Mucosa of stomach (tissue), 1 donor: Measurements from ENCODE around the gene SIGLEC12.
"Not testable (repeated sequence)": the region's sequence is repeated elsewhere in the genome, so short reads cannot be mapped to it uniquely, and the experiment has no call there.

Source experiments
- H3K27me3 ChIP-seq: one replicate; pipeline ENCODE4 v1.7.0; 2013; ENCODE audit warnings: mild to moderate bottlenecking, low read length; ENCODE audit not compliant: control insufficient read depth, insufficient read depth
- H3K36me3 ChIP-seq: one replicate; pipeline ENCODE4 v1.7.0; 2013; ENCODE audit warnings: low read length; ENCODE audit not compliant: control insufficient read depth, insufficient read depth
- H3K4me1 ChIP-seq: one replicate; pipeline ENCODE4 v1.7.0; 2013; ENCODE audit warnings: mild to moderate bottlenecking, low read length; ENCODE audit not compliant: control insufficient read depth, insufficient read depth
- H3K4me3 ChIP-seq: one replicate; pipeline ENCODE4 v1.7.0; 2013; ENCODE audit warnings: low read length
- H3K9ac ChIP-seq: one replicate; pipeline ENCODE4 v1.7.0; 2013; ENCODE audit warnings: mild to moderate bottlenecking, low read length, moderate library complexity
- H3K9me3 ChIP-seq: one replicate; pipeline ENCODE4 v1.7.0; 2013; ENCODE audit warnings: mild to moderate bottlenecking, low read length, moderate library complexity; ENCODE audit not compliant: control insufficient read depth
- donor health status: Pancreatic carcinoma.

Gene SIGLEC12

DNA sequence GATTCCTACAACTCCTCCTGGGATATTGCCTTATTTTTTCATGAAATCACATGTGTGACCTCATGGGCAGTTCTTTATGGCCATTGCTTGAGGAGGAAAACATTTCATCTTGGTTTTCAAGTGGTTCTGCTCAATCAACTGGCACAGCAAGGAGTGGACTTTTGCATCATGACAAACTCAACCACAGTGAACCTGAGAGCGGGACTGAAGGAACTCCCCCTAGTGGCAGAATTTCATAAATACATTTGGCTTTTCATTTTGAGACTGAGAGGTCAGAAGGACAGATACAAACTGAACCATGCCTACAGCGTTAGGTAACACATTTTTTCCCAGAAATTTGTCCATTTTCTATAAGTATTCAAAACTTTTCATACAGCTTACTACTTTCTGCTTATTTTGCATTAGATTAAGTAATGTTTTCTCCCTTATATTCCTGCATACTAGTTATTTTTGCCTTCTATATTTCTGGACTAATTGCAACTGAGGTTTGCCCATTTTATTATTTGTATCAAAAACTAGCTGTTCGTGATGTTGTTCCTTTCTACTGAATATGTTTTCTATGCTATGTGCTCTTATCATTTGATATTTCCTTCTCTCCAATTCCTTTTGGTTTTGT is 13.4 kb upstream of the SIGLEC12 start:
- no peak overlapping the region for H3K4me3 ChIP-seq
- no peaks in the 10 kb centered on the region for H3K27me3 ChIP-seq
- no peaks in the 10 kb centered on the region for H3K36me3 ChIP-seq
- H3K9ac ChIP-seq: no peak overlapping the region
- no peaks in the 10 kb centered on the region for H3K4me1 ChIP-seq
- no peaks in the 10 kb centered on the region for H3K9me3 ChIP-seq

DNA sequence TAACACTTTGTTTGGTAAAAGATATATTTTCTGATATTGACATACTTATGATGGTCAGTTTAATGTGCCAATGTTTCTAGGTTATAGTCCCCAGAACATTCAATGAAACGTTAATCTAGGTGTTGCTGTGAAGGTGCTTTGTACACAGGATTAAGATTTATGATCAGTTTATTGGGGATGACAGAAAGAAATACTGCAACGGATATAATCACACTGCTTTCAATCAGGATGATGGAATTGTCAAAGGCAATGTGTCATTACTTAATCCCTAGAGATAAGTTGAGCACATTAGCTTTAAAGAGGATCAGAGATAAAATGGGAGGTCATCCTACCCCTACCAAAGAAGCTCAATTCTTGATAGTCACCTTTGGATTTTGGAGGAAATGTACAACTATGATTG is 12.4 kb upstream of the SIGLEC12 start:
- H3K9me3 ChIP-seq: no peaks in the 10 kb centered on the region

DNA sequence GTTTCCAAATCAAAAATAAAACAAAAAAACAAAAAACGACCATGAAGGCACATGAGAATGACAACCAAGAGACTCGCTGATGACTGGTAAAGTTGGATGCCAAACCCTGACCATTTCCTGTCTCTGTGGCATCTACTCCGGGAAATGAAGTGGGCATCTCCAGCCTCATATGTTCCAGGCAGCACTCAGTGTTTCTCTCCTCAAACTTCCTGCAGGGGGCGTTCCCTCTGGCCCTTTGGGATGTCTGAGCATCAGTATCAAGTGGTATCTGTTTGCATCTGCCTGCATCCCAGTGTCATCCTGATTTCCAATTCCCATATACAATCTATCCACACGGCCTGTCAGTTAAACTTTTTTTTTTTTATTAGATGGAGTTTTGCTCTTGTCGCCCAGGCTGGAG is 9.8 kb upstream of the SIGLEC12 start:
- Histone ChIP-seq H3K4me3 (no peak overlapping the region), H3K9me3 (no peaks in the 10 kb centered on the region), H3K9ac (no peak overlapping the region), H3K36me3 (no peaks in the 10 kb centered on the region), H3K27me3 (no peaks in the 10 kb centered on the region), H3K4me1 (peaks cover 16% of the 10 kb centered on the region)

More for the DNA sequence above, 12.4 kb upstream of the SIGLEC12 start:
- no peak overlapping the region for H3K9ac ChIP-seq
- H3K27me3 ChIP-seq: no peaks in the 10 kb centered on the region
- H3K4me3 ChIP-seq: no peak overlapping the region
- H3K4me1 ChIP-seq: no peaks in the 10 kb centered on the region
- H3K36me3 ChIP-seq: no peaks in the 10 kb centered on the region

DNA sequence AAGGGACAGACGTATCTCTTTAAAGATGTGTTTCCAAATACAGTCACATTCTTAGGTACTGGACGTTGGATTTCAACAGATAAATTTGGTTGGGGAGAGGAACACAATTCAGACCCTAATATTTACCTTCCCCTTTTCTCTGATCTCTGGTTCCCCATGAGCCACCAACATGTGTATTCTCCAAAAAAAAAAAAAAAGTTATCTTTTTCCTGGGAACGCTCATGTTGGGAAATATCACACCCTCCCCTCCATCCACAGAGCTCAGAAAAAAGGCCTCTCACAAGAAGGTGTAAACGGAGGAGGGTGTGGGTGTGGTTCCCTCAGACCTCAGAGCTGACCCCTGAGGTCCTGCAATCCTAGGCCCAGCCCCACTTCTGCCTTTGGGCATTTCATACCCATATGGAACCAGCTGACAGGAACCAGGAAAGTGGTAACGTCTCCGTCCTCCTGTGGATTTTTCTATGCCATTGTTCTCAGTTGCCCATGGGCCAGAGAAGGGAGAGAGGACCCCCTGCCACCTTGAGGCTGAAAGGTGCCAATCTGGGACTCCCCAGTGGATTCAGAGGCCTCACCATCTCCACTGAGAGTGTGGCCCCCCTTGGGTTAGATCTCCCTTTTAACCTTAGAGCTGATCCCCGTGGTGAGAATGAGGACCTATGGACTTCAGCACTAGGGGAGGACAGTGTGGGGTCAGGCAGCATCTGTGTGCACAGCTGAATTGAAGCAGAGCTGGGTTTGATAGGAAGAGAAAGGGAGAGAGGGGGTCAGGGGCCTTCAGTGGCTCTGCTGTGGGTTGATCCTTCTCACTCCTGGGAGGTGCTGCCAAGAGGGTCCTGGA is 8.4 kb upstream of the SIGLEC12 start:
- Histone ChIP-seq H3K36me3 (no peaks in the 10 kb centered on the region), H3K4me3 (no peak overlapping the region), H3K9me3 (no peaks in the 10 kb centered on the region), H3K27me3 (no peaks in the 10 kb centered on the region), H3K4me1 (peaks cover 16% of the 10 kb centered on the region), H3K9ac (no peak overlapping the region)

DNA sequence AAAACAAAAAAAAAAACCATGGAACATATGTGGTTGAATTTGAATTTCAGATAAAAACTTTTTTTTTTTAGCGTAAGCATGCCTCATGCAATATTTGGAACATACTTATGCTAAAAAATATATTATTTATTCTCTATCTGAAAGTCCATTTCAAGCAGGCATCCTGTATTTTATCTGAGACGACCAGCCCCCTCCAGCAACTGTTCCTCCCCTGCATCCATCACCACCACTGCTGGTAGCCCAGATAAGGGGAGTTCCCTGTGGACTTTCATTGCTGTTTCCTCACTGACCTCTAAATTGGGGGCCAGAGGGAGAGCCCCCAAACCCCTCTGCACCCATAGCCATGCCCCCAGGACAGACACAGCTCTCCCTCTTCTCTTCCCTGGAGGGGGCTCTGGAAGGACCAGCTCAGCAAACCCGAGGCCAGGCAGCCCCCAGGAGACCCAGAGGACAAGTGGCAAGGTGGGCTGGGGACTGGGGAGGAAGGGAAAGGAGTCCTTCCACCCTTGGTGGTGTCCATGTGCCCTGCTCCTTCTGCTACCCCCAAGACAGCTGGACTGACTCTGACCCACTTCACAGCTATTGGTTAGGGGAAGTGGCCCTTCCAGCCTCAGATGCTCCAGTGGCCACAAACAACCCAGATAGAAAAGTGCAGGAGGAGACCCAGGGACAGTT is 6.6 kb upstream of the SIGLEC12 start:
- Histone ChIP-seq H3K36me3 (no peaks in the 10 kb centered on the region), H3K27me3 (no peaks in the 10 kb centered on the region), H3K9me3 (no peaks in the 10 kb centered on the region), H3K4me1 (peaks cover 16% of the 10 kb centered on the region), H3K9ac (no peak overlapping the region), H3K4me3 (no peak overlapping the region)

DNA sequence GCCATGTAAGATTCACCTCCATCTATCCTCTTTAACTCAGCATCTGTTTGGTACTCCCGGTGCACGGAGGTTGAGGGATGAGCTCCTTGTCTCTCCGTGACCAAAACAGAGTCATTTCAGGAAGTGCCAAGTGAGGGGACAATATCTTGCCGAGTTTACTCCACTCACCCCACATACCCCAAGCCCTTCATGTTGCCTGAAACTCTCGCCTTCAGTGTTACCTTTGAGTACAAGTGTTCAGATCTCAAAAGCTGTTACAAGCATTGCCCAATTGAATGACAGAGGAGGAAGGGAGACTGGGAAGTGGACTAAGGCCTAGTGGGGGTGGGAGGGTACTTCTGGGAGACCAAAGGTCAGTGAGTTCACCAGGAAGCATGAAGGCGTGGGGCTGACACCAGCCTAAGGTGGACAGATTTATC is 6.0 kb upstream of the SIGLEC12 start:
- H3K4me3 ChIP-seq: no peak overlapping the region
- no peaks in the 10 kb centered on the region for H3K9me3 ChIP-seq
- H3K27me3 ChIP-seq: no peaks in the 10 kb centered on the region
- no peak overlapping the region for H3K9ac ChIP-seq
- H3K4me1 ChIP-seq: peaks cover 16% of the 10 kb centered on the region
- no peaks in the 10 kb centered on the region for H3K36me3 ChIP-seq

DNA sequence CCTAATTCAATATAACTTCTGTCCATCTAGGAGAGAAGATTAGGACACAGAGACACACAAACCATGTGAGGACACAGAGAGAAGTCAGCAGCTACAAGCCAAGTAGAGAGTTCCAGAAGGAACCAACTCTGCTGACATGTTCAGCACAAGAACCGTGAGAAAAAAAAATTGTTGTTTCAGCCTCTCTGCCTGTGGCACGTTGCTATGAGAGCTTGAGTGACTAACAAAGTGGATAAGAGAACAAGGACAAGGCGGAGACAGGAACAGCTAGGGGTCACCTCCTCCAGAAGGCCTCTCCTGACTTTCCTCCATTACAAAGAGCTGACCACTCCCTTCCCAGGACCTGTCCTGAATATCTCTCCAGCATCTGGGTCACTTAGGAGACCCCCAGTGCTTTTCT is 5.6 kb upstream of the SIGLEC12 start:
- Histone ChIP-seq H3K27me3 (no peaks in the 10 kb centered on the region), H3K9ac (no peak overlapping the region), H3K4me3 (no peak overlapping the region), H3K4me1 (peaks cover 16% of the 10 kb centered on the region), H3K36me3 (no peaks in the 10 kb centered on the region), H3K9me3 (no peaks in the 10 kb centered on the region)

DNA sequence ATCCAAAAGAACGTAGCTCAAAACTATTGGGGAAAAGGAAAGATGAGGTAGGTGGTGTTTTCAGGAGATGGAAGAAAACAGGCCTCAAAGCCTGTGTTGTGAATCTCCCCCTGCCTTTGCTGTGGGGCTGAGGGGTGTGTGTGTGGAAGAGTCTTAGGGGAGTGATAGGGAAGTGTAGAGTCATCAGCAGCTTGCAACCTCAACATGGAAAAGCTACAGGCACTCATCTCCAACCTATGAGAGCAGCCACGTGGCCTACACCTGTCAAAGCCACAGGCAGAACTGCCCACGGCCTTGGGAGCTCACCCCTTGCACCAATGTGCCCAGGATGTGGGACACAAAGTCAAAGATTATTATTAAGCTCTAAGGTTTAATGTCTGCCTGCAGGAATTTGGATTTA is 4.3 kb upstream of the SIGLEC12 start:
- no peaks in the 10 kb centered on the region for H3K36me3 ChIP-seq
- peaks cover 16% of the 10 kb centered on the region for H3K4me1 ChIP-seq
- H3K9ac ChIP-seq: no peak overlapping the region
- H3K27me3 ChIP-seq: no peaks in the 10 kb centered on the region
- H3K9me3 ChIP-seq: no peaks in the 10 kb centered on the region
- H3K4me3 ChIP-seq: no peak overlapping the region

DNA sequence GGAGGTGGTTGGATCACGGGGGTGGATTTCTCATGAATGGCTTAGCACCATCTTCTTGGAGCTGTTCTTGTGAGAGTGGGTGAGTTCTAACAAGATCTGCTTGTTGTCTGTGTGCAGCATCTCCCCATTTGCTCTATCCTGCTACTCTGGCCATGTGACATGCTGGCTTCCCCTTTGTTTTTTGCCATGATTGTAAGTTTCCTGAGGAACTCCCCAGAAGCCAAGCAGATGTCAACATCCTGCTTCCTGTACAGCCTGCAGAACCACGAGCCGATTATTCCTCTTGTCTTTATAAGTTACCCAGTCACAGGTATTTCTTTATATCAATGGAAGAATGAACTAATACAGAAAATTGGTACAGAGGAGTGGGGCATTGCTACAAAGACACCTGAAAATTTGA is 2.3 kb upstream of the SIGLEC12 start:
- no peak overlapping the region for H3K4me3 ChIP-seq
- no peak overlapping the region for H3K9ac ChIP-seq
- H3K4me1 ChIP-seq: peaks cover 16% of the 10 kb centered on the region
- H3K36me3 ChIP-seq: no peaks in the 10 kb centered on the region
- no peaks in the 10 kb centered on the region for H3K9me3 ChIP-seq
- no peaks in the 10 kb centered on the region for H3K27me3 ChIP-seq

DNA sequence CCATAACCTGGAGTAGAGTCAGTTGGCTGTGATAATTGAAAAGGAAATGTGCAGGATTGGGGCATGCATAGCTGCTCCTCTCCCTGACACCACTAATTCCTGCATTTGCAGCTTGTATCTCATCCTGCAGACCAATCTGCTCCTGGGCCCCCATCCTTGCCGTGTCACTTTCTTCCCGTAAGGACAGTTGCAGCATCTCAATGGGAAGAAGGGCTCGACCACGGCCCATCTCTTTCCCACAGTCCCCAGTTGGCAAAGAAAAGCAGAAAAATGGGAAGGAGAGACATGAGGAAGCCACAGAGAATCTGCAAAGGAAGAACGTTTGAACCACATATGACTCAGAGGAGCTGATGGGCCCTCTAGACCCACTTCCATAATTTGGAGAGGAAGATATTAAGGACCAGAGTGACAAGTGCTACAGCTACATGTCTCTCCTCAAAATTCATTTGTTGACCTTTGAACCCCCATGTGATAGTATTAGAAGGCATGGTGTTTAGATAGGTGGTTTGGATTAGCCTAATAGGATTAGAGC is 1.8 kb upstream of the SIGLEC12 start:
- H3K9ac ChIP-seq: no peak overlapping the region
- H3K36me3 ChIP-seq: no peaks in the 10 kb centered on the region
- peaks cover 15% of the 10 kb centered on the region for H3K4me1 ChIP-seq
- no peak overlapping the region for H3K4me3 ChIP-seq
- H3K9me3 ChIP-seq: no peaks in the 10 kb centered on the region
- H3K27me3 ChIP-seq: no peaks in the 10 kb centered on the region

DNA sequence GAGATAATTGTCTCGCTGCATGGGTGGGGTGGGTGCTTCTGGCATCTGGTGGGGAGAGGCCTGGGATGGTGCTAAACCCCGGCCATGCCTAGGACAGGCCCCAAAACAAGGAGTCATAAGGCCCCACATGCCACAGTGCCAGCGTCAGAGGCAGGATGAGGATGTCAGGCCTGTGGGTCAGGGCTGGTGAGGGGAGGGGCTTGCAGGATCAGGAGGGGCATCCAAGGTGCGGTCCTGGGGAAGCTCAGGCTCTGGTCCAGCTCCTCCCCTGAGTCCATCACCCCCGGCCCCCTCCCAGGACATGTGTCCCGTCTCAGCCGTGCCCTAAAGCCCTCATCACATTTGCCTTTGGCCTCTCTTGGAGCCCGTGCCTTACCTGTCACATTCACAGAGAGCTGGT is 669 bp downstream of the SIGLEC12 start:
- not testable (repeated sequence) for H3K9ac ChIP-seq, H3K9me3 ChIP-seq, H3K36me3 ChIP-seq, H3K4me1 ChIP-seq, H3K4me3 ChIP-seq, H3K27me3 ChIP-seq

DNA sequence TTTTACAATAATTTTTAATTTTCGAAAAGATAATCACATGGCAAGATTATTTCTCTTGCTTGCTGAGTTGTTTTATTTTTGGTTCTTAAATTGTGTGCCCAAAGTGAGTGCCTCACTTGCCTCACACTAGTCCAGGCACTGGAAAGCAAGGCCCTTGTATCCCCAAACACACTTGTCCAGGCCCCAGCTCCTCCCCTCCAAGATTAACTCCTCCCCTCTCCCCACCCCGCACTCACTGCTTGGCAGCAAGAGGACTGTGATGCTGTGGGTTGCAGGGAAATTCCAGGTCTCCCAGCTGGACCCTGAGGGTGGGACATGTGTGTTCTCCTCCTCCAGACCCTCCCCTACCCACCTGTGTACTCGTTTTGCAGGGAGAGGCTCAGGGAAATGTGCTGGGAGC is 3.9 kb downstream of the SIGLEC12 start:
- Histone ChIP-seq H3K4me3 (no peak overlapping the region), H3K27me3 (peaks cover 5% of the 10 kb centered on the region), H3K9me3 (no peaks in the 10 kb centered on the region), H3K9ac (no peak overlapping the region), H3K36me3 (no peaks in the 10 kb centered on the region), H3K4me1 (no peaks in the 10 kb centered on the region)
